DND-41 (cell line): ENCODE results near the gene EXD3.

Experiments used
- ATAC-seq: fragments of 200-7000 bp; cut with Tn5 transposase; 3 replicates; pipeline ENCODE4 v1.9.1; 2021; ENCODE audit warnings: low read depth; ENCODE audit not compliant: insufficient read depth
- DNase-seq: peaks from one replicate; pipeline ENCODE4 v3.0.0-alpha.2; 2020
- H2AFZ ChIP-seq: 2 replicates; pipeline ENCODE4 v1.6.0; 2012; ENCODE audit warnings: low read depth, low read length
- H3K27ac ChIP-seq: 2 replicates; pipeline ENCODE4 v1.5.1; 2012; ENCODE audit warnings: low read length, inconsistent platforms
- H3K27me3 ChIP-seq: fragments of 200-600 bp; sonication (generic); 2 replicates; pipeline ENCODE4 v1.6.0; 2012; ENCODE audit warnings: low read length, mild to moderate bottlenecking, inconsistent platforms; ENCODE audit not compliant: insufficient read depth, poor library complexity
- H3K36me3 ChIP-seq: 2 replicates; pipeline ENCODE4 v1.5.1; 2012; ENCODE audit warnings: low read length, inconsistent platforms; ENCODE audit not compliant: insufficient read depth
- H3K4me1 ChIP-seq: 2 replicates; pipeline ENCODE4 v1.5.1; 2012; ENCODE audit warnings: mild to moderate bottlenecking, low read length; ENCODE audit not compliant: insufficient read depth
- H3K4me2 ChIP-seq: 2 replicates; pipeline ENCODE4 v1.6.0; 2012; ENCODE audit warnings: mild to moderate bottlenecking, moderate library complexity, low read length, inconsistent platforms; ENCODE audit not compliant: insufficient read depth
- H3K4me3 ChIP-seq, 2 experiments: fragments of 200-600 bp in 1 of 2; shearing (Covaris generic) in 1 of 2; 2 replicates each; pipeline ENCODE4 v1.5.1; 2012 to 2016; ENCODE audit warnings: inconsistent platforms in 2 of 2, low read length in 2 of 2, mild to moderate bottlenecking in 2 of 2, low read depth in 1 of 2, moderate library complexity in 1 of 2
- H3K79me2 ChIP-seq: 2 replicates; pipeline ENCODE4 v1.6.0; 2012; ENCODE audit warnings: low read length, inconsistent platforms; ENCODE audit not compliant: insufficient read depth
- H3K9ac ChIP-seq: 2 replicates; pipeline ENCODE4 v1.6.0; 2012; ENCODE audit warnings: low read depth, mild to moderate bottlenecking, inconsistent platforms, low read length, moderate library complexity
- H3K9me3 ChIP-seq: 2 replicates; pipeline ENCODE4 v1.5.1; 2012; ENCODE audit warnings: low read length, moderate library complexity, mild to moderate bottlenecking, inconsistent platforms; ENCODE audit not compliant: insufficient read depth, severe bottlenecking
- H4K20me1 ChIP-seq: 2 replicates; pipeline ENCODE4 v1.6.0; 2012; ENCODE audit warnings: low read length; ENCODE audit not compliant: insufficient read depth
- EZH2 ChIP-seq: IDR thresholded peaks from 3 replicates; pipeline ENCODE4 v1.6.1; 2012; ENCODE audit warnings: borderline replicate concordance, low read depth, mild to moderate bottlenecking, moderate library complexity, low read length, inconsistent platforms; ENCODE audit not compliant: severe bottlenecking
- TF ChIP-seq, protein P1 (sequence below): IDR thresholded peaks from 2 replicates; pipeline ENCODE4 v1.5.1; 2012; ENCODE audit warnings: borderline replicate concordance, low read length, moderate library complexity, mild to moderate bottlenecking; ENCODE audit not compliant: poor library complexity, severe bottlenecking; ENCODE audit errors: extremely low read depth

Gene EXD3

DNA sequence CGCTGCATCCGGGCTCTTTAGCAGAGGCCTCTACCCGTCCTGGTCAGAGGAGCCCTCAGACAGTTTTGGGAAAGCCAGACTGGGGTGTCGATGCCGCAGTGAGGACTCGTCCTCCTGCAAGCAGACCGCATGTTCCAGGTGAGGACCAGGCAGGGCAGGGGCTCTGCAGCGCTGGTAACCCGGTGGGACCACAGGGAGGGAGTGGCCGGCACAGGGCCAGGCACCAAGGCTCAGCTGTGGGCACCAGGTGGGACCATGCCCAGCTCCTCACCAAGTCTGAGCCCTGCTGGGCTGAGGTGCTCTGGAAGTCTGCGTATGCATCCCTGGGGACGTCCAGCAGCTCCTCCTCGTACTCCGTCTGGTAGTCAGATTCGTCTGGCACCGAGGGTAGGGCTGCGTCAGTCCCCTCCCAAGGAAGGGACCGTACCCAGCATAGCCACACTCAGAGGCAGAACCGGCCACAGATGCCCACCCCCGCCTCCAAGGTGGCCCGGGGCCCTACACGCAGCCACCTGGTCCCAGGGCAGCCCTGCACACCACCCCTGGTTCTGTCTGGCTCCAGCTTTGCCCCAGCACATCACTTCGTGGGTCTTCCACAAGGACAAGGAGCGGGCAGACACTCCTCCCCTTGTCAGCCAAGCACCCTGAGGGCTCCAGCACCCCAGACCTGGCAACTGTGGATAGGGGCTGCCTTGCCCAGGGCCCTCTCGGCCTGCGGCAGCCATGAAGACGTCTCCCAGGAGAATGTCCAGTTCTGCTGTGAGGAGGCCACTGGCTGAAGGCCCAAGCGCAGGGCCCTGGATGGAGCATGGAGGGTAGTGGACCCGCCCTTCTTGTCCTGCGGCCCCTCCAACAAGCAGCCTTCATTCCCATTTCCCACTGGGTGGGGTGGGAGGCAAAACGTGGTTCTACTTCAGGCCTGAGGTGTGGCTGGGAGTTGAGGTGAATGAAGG lies 37.7 kb upstream of the EXD3 start:
- Histone ChIP-seq H2AFZ (no peak overlapping the region), H3K4me3 (no peak overlapping the region), H3K27me3 (peaks cover 7% of the 10 kb centered on the region), H3K27ac (no peak overlapping the region), H3K79me2 (no peaks in the 10 kb centered on the region), H4K20me1 (peaks cover 48% of the 10 kb centered on the region), H3K9ac (no peak overlapping the region), H3K4me1 (peaks cover 16% of the 10 kb centered on the region), H3K36me3 (no peaks in the 10 kb centered on the region), H3K9me3 (no peaks in the 10 kb centered on the region), H3K4me2 (no peak overlapping the region)
- no peak for TF ChIP-seq EZH2
- TF ChIP-seq, protein P1, sequence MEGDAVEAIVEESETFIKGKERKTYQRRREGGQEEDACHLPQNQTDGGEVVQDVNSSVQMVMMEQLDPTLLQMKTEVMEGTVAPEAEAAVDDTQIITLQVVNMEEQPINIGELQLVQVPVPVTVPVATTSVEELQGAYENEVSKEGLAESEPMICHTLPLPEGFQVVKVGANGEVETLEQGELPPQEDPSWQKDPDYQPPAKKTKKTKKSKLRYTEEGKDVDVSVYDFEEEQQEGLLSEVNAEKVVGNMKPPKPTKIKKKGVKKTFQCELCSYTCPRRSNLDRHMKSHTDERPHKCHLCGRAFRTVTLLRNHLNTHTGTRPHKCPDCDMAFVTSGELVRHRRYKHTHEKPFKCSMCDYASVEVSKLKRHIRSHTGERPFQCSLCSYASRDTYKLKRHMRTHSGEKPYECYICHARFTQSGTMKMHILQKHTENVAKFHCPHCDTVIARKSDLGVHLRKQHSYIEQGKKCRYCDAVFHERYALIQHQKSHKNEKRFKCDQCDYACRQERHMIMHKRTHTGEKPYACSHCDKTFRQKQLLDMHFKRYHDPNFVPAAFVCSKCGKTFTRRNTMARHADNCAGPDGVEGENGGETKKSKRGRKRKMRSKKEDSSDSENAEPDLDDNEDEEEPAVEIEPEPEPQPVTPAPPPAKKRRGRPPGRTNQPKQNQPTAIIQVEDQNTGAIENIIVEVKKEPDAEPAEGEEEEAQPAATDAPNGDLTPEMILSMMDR = no peak
- ATAC-seq (no peak), DNase-seq (no peak)

DNA sequence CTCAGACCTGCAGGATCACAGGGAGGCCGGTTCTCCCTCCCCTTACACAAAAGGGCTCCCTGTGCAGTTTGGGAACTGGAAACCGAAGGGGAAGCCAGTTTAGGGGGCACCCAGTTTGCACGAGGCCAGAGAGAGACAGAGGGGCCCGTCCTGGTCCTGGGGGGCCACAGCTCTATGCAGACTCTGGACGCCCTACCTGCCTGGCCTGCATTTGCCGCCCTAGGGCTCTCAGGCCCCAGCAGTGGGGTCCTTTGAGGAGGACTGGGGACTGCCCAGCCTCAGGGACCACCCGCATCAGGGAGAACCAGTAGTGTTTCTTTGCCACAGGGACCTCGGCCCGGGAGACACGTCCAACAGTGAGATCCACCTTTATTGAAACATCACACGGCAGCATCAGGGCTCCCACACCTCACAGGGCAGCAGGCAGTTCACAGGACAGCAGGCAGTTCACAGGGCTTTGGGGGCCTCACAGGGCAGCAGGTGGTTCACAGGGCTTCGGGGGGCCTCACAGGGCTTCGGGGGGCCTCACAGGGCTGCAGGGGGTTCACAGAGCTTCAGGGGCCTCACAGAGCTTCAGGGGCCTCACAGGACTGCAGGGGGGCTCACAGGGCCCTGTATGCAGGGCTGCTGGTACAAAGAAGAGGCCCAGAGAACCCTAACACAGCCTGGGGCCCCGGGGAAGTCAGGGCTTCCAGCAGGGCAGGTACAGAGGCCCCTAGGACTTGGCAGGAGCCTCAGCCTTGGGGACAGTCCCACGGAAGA lies 36.8 kb upstream of the EXD3 start:
- H3K4me1 ChIP-seq = peaks cover 16% of the 10 kb centered on the region
- H3K4me3 ChIP-seq = no peak overlapping the region
- no peaks in the 10 kb centered on the region for H3K9me3 ChIP-seq
- no peak overlapping the region for H2AFZ ChIP-seq
- H3K79me2 ChIP-seq = no peaks in the 10 kb centered on the region
- TF ChIP-seq EZH2 = no peak
- TF ChIP-seq, protein P1 = no peak
- no peak overlapping the region for H3K27ac ChIP-seq
- no peaks in the 10 kb centered on the region for H3K36me3 ChIP-seq
- no peak overlapping the region for H3K9ac ChIP-seq
- H4K20me1 ChIP-seq = peaks cover 56% of the 10 kb centered on the region
- no peak for ATAC-seq
- peaks cover 7% of the 10 kb centered on the region for H3K27me3 ChIP-seq
- no peak overlapping the region for H3K4me2 ChIP-seq
- no peak for DNase-seq

DNA sequence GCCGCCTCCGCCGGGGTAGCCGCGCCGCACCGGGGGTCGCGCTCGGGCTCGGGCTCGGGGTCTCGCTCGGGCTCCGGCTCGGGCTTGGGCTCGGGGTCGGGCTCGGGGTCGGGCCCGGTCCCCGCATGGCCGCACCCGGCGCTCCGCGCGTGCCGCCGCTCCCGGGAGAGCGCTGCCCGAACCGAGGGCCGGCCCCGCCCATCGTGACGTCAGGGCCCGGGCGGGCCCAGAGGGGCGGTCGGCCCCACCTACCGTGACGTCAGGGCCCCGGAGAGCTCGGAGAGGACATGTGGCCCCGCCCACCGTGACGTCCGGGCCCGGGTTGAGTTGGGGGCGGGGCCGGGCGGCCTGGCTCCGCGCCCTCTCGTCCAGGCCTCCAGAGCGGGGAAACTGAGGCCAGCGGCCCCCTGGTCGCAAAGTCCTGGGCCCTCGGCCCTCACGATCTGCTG lies 36.2 kb upstream of the EXD3 start, which contains the start of gene NSMF:
TSS of gene NSMF (minus strand) at position 183 of the 449 bp plus-strand sequence. CDS start 232 bp downstream, outside the sequence.
- H3K27ac ChIP-seq = no peak within 1 kb of the TSS
- no peak within 1 kb of the TSS for H3K9ac ChIP-seq
- no peak within 1 kb of the TSS for H3K4me2 ChIP-seq
- H3K9me3 ChIP-seq = no peaks in the 10 kb centered on the region
- no peaks in the 10 kb centered on the region for H3K79me2 ChIP-seq
- H3K4me3 ChIP-seq = no peak within 1 kb of the TSS
- peaks cover 56% of the 10 kb centered on the region for H4K20me1 ChIP-seq
- H3K4me1 ChIP-seq = peaks cover 16% of the 10 kb centered on the region
- H3K36me3 ChIP-seq = no peaks in the 10 kb centered on the region
- DNase-seq (no peak), ATAC-seq (no peak)
- H3K27me3 ChIP-seq = peaks cover 7% of the 10 kb centered on the region
- TF ChIP-seq, protein P1 = no peak
- TF ChIP-seq EZH2 = no peak
- H2AFZ ChIP-seq = no peak within 1 kb of the TSS
